Stimulated activated CD8-positive, alpha-beta memory T cell treated with anti-CD3 and anti-CD28 coated beads, Interleukin-4, amount 100 ng/mL, for 24 hours (primary cell): Measurements from ENCODE around the gene SNRNP70.
"Not testable (repeated sequence)": the region's sequence is repeated elsewhere in the genome, so short reads cannot be mapped to it uniquely, and the experiment has no call there.

ENCODE experiments used
- DNase-seq: peaks from one replicate; pipeline ENCODE4 v3.0.0-alpha.2; 2020; ENCODE audit warnings: low read depth

The SNRNP70 gene

GRCh38 chr19:49064768-49065611 is 20.3 kb upstream of the SNRNP70 start, which contains the start of gene NTF4:
TSS of gene NTF4 (minus strand) at chr19:49064818. CDS start at chr19:49061997, 2,821 bp downstream.
- no peak for DNase-seq

- no peak for DNase-seq
Measured at GRCh38 chr19:49065905-49066512, 19.2 kb upstream of the SNRNP70 start.

- no peak for DNase-seq
Measured at GRCh38 chr19:49067554-49067953, 17.7 kb upstream of the SNRNP70 start.

- DNase-seq = no peak
Measured at GRCh38 chr19:49069026-49069425, 16.2 kb upstream of the SNRNP70 start.

GRCh38 chr19:49070416-49070815 is 14.8 kb upstream of the SNRNP70 start:
- no peak for DNase-seq

- no peak for DNase-seq
Measured at GRCh38 chr19:49071860-49072547, 13.2 kb upstream of the SNRNP70 start.

GRCh38 chr19:49073514-49074378 is 11.5 kb upstream of the SNRNP70 start:
- DNase-seq = no peak

- DNase-seq = not testable (repeated sequence)
Measured at GRCh38 chr19:49074869-49075268, 10.4 kb upstream of the SNRNP70 start.

- no peak for DNase-seq
Measured at GRCh38 chr19:49080392-49080791, 4.9 kb upstream of the SNRNP70 start.

GRCh38 chr19:49081273-49081672 is 4.0 kb upstream of the SNRNP70 start:
- DNase-seq = no peak

GRCh38 chr19:49084206-49085019 is 838 bp upstream of the SNRNP70 start:
- no peak for DNase-seq

- DNase-seq = no peak
Measured at GRCh38 chr19:49085868-49086232, 599 bp downstream of the SNRNP70 start.

GRCh38 chr19:49086296-49086695 is 1.0 kb downstream of the SNRNP70 start:
- no peak for DNase-seq

GRCh38 chr19:49091391-49092038 is 6.3 kb downstream of the SNRNP70 start:
- no peak for DNase-seq

- no peak for DNase-seq
Measured at GRCh38 chr19:49092686-49093085, 7.4 kb downstream of the SNRNP70 start.

GRCh38 chr19:49094505-49095482 is 9.5 kb downstream of the SNRNP70 start:
- no peak for DNase-seq

- peak; percentile 49 for DNase-seq
Measured at GRCh38 chr19:49097453-49098288, 12.4 kb downstream of the SNRNP70 start.

GRCh38 chr19:49098795-49099194 is 13.5 kb downstream of the SNRNP70 start:
- no peak for DNase-seq
